Fibroblast of peridontal ligament (primary cell): ENCODE results near the gene SEMA4C.

ENCODE experiments used
- DNase-seq: peaks from one replicate; pipeline ENCODE4 v3.0.0-alpha.2; 2010; ENCODE audit errors: extremely low read depth

The SEMA4C gene

GRCh38 chr2:96869822-96870625 lies at the start of gene SEMA4C:
SEMA4C (minus strand) TSS chr2:96870080; CDS start chr2:96867886, 2,194 bp downstream.
- no peak for DNase-seq

- no peak for DNase-seq
Measured at GRCh38 chr2:96918754-96919550, 49.1 kb upstream of the SEMA4C start.

GRCh38 chr2:96918092-96918753 lies 48.3 kb upstream of the SEMA4C start:
- no peak for DNase-seq

- no peak for DNase-seq
Measured at GRCh38 chr2:96916646-96917543, 47.0 kb upstream of the SEMA4C start.

GRCh38 chr2:96916156-96916630 lies 46.3 kb upstream of the SEMA4C start:
- DNase-seq, result peak; percentile 16

- no peak for DNase-seq
Measured at GRCh38 chr2:96914332-96914731, 44.5 kb upstream of the SEMA4C start.

- DNase-seq, result no peak
Measured at GRCh38 chr2:96913398-96914202, 43.7 kb upstream of the SEMA4C start.

- DNase-seq, result no peak
Measured at GRCh38 chr2:96913117-96913397, 43.2 kb upstream of the SEMA4C start.

- no peak for DNase-seq
Measured at GRCh38 chr2:96912346-96913116, 42.7 kb upstream of the SEMA4C start.

GRCh38 chr2:96909611-96910021 lies 39.7 kb upstream of the SEMA4C start:
- no peak for DNase-seq

- peak; percentile 79 for DNase-seq
Measured at GRCh38 chr2:96907115-96908041, 37.5 kb upstream of the SEMA4C start.

- peak; percentile 88 for DNase-seq
Measured at GRCh38 chr2:96906729-96907114, 36.8 kb upstream of the SEMA4C start.

- no peak for DNase-seq
Measured at GRCh38 chr2:96903815-96904214, 33.9 kb upstream of the SEMA4C start.

- no peak for DNase-seq
Measured at GRCh38 chr2:96903318-96903717, 33.4 kb upstream of the SEMA4C start.

- DNase-seq, result no peak
Measured at GRCh38 chr2:96900237-96900636, 30.4 kb upstream of the SEMA4C start.

GRCh38 chr2:96899413-96899741 lies 29.5 kb upstream of the SEMA4C start:
- DNase-seq, result no peak

- no peak for DNase-seq
Measured at GRCh38 chr2:96898641-96899412, 28.9 kb upstream of the SEMA4C start.

- DNase-seq, result no peak
Measured at GRCh38 chr2:96898135-96898505, 28.2 kb upstream of the SEMA4C start.
